GM12891 (cell line): ENCODE data around the gene MORN3.

ENCODE experiments used
- PAX5 ChIP-seq: IDR thresholded peaks from 2 replicates; pipeline ENCODE4 v1.6.1; 2011; ENCODE audit warnings: low read length, moderate library complexity, mild to moderate bottlenecking; ENCODE audit not compliant: insufficient read depth, severe bottlenecking
- POLR2A ChIP-seq: IDR thresholded peaks from 2 replicates; pipeline ENCODE4 v1.6.1; 2011; ENCODE audit warnings: low read depth, low read length, control low read depth
- POLR2AphosphoS5 ChIP-seq: IDR thresholded peaks from 2 replicates; pipeline ENCODE4 v1.6.1; 2011; ENCODE audit warnings: low read depth, low read length, control low read depth
- SPI1 ChIP-seq: IDR thresholded peaks from 2 replicates; pipeline ENCODE4 v1.6.1; 2011; ENCODE audit warnings: low read depth, low read length, control low read depth
- TAF1 ChIP-seq: IDR thresholded peaks from 2 replicates; pipeline ENCODE4 v1.6.1; 2011; ENCODE audit warnings: low read depth, low read length, control low read depth

GRCh38 chr12:121610239-121611149 is 59.0 kb downstream of the MORN3 start:
- TF ChIP-seq POLR2A (no peak), POLR2AphosphoS5 (no peak), TAF1 (no peak), SPI1 (no peak), PAX5 (no peak)
